ENCODE data around the gene ZC3H4. TPM values are rescaled to one million over a fixed set of nuclear protein-coding genes. Genes with fewer than 3 reads are reported as not detected.
A peak's percentile ranks its signal among the peaks of the same experiment; 100 is the strongest.

Gene ZC3H4
- total and polyA plus RNA-seq, 2 of the 8 experiments (the other 6 are each of a cell fraction or from before 2014, with no cell fraction given): 6.6 to 92.0 TPM

DNA sequence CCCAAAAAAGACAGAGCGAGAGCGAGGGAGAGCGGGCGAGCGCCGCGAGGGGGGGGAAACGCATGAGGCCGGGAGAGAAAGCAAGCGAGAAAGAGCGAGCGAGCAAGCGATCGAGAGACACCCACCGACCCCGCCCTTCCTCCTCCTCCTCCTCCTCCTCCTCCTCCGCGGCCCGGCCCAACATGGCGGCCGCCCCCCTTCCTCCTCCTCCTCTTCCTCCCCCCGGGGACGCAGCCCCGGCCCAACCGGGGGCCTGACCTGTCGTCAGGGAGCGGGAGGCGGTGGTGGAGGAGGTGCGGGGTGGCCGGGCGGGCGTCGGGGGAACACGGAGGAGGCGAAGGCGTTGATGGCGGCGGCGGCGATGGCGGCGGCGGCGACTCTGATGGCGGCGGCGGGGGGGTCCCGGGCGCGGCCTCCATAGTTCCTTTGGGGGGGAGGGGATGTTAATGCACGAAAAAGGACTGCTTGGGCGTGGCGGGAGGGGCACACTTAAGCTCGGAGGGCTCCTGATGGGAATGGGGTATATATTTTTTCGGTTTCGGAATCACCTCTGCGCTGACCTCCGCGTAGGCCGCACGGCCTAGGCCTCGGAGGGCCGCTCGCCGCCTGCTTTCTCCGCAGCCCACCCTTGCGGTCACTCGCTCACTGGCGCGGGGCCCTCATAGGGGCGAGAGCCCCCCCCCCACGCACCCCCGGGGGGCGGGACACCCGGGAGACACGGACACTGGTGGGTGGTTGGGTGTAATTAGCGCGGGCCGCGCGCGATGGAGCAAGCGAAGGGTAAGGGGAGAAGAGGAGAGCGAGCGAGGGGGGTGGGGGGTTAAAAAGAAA lies 1.2 kb downstream of the ZC3H4 start (continued):
- TF ChIP-seq EZH2 (IDR thresholded peaks at IDR 0.05; ENCODE audit: low read depth, low read length, severe bottlenecking) (no peak), GABPA (IDR thresholded peaks at IDR 0.05; ENCODE audit: borderline replicate concordance, insufficient read depth, low read length) (no peak), SAP30 (IDR thresholded peaks at IDR 0.05; ENCODE audit: insufficient read depth, insufficient replicate concordance, low read length) (no peak), TEAD4 (IDR thresholded peaks at IDR 0.05; ENCODE audit: low read depth, low read length) (no peak), MAFK (IDR thresholded peaks at IDR 0.05; ENCODE audit: low read depth, low read length) (no peak), SIX5 (IDR thresholded peaks at IDR 0.05; ENCODE audit: low read depth, low read length) (no peak), GTF2F1 (IDR thresholded peaks at IDR 0.05; ENCODE audit: borderline replicate concordance, low read depth, low read length) (peak; percentile 5; the same call in 1 of the 2 replicates), SRF (IDR thresholded peaks at IDR 0.05; ENCODE audit: low read depth, low read length) (no peak), CBX5 (IDR thresholded peaks at IDR 0.05; ENCODE audit: low read depth, low read length) (no peak), FOSL1 (IDR thresholded peaks at IDR 0.05; ENCODE audit: insufficient read depth, low read depth, low read length) (0 out of 2 replicates have a peak, but pooled peaks have one; percentile 9), CHD1 (IDR thresholded peaks at IDR 0.05; ENCODE audit: low read depth, low read length) (peak; percentile 73; the same call in 1 of the 2 replicates), TAF1 (IDR thresholded peaks at IDR 0.05; ENCODE audit: low read depth, low read length) (peak; percentile 91), HDAC6 (IDR thresholded peaks at IDR 0.05; ENCODE audit: low read depth, low read length) (no peak), KDM4A (IDR thresholded peaks at IDR 0.05; ENCODE audit: low read depth, low read length, severe bottlenecking) (no peak), TBP (IDR thresholded peaks at IDR 0.05; ENCODE audit: low read depth, low read length) (peak; percentile 75; the same call in 1 of the 2 replicates), TCF12 (IDR thresholded peaks at IDR 0.05; ENCODE audit: low read depth, low read length) (0 out of 2 replicates have a peak, but pooled peaks have one; percentile 20), JUND (IDR thresholded peaks at IDR 0.05; ENCODE audit: low read length) (no peak), SP2 (IDR thresholded peaks at IDR 0.05; ENCODE audit: low read length) (no peak), SP4 (IDR thresholded peaks at IDR 0.05; ENCODE audit: low read length) (no peak; the same call in 1 of the 2 replicates), RFX5 (IDR thresholded peaks at IDR 0.05; ENCODE audit: borderline replicate concordance, low read depth, low read length) (no peak), YY1 (IDR thresholded peaks at IDR 0.05; ENCODE audit: low read depth, low read length) (peak; percentile 94), SUZ12 (IDR thresholded peaks at IDR 0.05; ENCODE audit: low read length) (no peak), POLR2AphosphoS5 (IDR thresholded peaks at IDR 0.05; ENCODE audit: low read depth, low read length) (peak; percentile 74)
- TF ChIP-seq, protein P1, sequence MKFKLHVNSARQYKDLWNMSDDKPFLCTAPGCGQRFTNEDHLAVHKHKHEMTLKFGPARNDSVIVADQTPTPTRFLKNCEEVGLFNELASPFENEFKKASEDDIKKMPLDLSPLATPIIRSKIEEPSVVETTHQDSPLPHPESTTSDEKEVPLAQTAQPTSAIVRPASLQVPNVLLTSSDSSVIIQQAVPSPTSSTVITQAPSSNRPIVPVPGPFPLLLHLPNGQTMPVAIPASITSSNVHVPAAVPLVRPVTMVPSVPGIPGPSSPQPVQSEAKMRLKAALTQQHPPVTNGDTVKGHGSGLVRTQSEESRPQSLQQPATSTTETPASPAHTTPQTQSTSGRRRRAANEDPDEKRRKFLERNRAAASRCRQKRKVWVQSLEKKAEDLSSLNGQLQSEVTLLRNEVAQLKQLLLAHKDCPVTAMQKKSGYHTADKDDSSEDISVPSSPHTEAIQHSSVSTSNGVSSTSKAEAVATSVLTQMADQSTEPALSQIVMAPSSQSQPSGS (IDR thresholded peaks at IDR 0.05; ENCODE audit: low read length): no peak
